HG03025 (cell line): Measurements from ENCODE around the gene SELENOH.

Experiments
- ATAC-seq: cut with Tn5 transposase; IDR thresholded peaks from one replicate; pipeline ENCODE4 v1.9.1; 2021; ENCODE audit warnings: mild to moderate bottlenecking, moderate library complexity; ENCODE audit not compliant: unreplicated experiment, low FRiP score

Gene SELENOH

GRCh38 chr11:57745206-57745605, 3.9 kb downstream of the SELENOH start:
- ATAC-seq = no peak

DNA sequence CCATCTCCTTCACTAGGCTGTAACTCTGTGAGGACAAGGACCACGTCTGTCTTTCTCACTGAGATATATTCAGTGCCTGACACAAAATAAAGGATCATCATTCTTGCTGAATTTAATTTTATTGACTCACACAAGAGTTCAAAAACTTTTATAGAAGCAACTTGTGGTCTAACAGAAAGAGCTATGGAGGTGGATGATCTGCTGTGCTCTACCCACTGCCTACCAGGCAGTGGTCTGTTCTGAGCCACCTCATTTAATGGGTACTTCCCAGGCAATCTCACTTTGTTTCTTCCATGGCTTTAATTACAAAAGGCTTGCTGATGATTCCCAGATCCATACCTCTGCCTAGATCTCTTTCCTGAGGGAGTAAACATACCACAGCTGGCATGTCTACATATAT, 5.6 kb downstream of the SELENOH start:
- ATAC-seq = no peak

DNA sequence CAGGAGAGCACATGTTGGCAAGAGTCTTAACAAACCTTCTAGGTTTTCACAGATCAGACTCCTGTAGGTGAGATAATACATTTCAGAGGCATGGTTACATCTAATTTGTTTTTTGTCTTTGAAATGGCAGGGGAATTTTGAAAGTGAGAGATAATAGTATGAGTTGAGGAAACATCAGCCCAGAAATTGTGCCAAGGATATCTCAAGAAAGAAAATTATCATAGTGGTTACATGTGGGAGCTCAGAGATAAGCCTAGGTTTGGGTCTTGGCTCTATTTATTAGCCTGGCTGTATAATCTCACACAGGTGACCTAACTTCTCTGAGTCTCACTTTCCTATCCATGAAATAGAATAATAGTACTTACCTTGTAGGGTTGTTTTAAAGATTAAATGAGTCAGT, 9.9 kb downstream of the SELENOH start:
- ATAC-seq = no peak

DNA sequence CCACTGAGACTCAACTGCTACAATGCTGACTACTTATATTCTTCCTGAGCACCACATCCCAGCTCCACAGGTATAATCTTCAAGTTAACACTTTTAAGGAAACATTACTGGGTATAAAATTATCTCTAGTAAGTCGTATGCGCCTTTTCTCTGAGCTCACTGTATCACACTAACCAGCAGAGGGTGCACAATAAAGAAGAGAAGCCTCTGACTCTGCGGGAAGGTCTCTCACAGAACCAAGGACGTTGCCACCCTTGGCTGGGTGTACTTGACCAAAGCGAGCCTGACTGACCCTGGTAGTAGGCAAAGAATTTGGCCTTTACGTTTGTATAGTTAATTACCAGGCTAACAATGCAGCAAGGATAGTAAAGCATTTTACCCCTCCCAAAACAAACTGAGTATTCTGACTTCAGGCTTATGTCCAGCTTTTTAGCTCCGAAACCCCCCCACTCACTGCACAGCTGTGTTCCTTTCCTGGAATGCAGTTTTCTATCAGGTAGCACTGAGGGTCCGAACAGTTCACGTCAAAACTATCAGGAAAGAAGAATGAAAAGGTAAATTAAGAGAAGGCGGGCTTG, 10.5 kb downstream of the SELENOH start, which contains the start of gene BTBD18:
BTBD18 (minus strand) TSS at position 144 of the 578 bp plus-strand sequence. CDS start 631 bp downstream, outside the sequence.
- no peak for ATAC-seq

DNA sequence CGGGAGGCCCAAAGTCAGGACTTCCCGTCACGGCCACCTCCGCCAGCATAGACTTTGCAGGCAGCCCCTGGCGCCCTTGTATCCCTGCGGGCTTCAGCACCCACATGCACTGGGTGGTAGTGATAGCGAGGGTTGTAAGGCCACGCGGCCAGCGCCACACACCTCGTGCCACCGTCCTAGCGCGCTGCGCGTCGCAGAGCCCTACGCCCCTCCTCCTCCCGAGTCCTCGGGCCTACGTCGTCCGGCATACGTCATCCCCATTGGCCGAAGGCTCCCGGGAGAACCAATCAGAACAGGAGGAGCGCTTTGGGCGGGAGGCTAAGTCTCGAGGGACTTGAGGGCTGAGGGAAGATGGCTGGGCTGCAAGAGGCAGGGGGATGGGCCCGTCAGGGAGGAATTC, 11.7 kb downstream of the SELENOH start:
- no peak for ATAC-seq

DNA sequence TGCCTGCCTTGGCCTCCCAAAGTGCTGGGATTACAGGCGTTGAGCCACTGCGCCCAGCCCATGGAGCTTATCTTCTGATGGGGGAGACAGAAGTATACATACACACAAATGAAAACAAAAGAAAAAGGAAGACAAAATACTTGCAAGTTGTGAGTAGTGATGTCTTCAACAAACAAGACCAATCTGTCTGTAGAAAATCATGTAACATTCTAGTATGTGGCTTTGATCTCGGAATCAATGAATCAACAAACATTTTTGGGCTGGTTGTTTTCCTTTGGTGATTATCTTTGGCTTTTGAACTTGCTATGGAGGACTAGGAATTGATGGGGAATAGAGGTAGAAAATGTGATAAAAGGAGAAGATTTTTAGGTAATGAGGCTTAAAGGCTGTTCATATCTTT, 16.9 kb downstream of the SELENOH start:
- ATAC-seq = no peak

DNA sequence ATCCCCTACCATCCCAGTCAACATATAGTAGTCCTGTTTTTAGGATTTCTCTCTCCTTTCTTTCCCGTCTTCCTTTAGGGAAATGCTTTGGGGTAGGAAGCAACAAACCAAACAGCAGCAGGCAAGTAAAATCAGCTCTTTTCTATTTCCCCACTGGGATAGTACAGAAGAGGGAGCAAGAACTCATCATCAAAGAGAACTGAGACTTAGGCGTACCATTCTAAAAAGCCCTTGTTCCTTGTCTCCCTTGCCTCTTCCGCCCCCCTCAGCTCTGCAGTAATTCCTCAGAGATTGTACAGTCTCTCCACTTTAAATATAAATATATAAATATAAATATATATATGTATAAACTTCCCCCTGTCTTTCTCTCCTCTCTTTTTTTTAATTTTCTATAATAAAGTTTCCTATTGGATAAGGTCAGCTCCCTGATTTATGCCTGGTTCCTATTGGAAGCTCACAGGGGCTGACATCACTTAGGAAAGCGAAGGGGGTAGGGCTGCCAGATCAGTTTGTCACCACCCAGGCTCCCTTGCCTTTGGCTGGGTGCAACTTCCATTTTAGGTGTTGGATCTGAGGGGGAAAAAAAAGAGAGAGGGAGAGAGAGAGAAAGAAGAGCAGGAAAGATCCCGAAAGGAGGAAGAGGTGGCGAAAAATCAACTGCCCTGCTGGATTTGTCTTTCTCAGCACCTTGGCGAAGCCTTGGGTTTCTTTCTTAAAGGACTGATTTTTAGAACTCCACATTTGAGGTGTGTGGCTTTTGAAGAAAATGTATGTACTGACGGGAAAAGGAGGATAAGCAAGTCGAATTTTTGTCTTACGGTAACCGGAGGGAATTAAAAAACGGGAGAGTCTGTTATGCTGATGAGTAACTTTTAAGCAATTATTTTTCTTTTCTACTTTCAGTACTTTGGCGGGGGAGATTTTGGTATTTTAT, 20.3 kb downstream of the SELENOH start, which contains the start of gene CTNND1:
CTNND1 (plus strand) TSS at position 502 of the 934 bp plus-strand sequence. CDS start 29,677 bp downstream, outside the sequence.
- ATAC-seq = peak; percentile 85

DNA sequence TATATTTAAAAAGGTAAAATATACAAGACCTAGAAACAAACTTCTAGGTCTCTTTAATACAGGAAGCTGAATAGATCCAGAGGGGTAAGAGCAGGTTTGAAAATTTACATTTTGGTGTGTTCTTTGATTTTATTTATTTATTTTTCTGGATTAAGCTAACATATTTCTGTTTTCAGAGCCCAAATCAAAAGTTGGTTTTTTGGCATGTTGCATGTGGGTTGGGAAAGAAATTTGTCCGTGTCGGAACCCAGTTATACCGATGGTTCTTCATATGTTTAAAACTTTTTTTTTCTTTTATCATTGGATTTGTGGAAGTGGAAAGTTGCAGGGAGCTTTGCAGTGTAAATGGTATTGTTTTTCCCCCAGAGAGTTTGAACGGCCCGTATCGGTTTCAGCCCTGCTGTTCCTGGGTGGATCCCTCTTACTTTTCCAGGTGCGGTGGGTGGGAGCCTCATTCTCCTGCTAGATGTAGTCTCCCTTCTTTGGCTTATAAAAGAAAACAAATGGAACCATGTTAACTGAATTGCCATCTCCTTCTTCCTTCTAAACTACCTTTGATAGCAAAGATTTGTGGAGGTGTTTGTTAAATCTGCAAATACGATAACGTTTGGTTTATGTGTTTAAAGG, 21.1 kb downstream of the SELENOH start:
- ATAC-seq = no peak

DNA sequence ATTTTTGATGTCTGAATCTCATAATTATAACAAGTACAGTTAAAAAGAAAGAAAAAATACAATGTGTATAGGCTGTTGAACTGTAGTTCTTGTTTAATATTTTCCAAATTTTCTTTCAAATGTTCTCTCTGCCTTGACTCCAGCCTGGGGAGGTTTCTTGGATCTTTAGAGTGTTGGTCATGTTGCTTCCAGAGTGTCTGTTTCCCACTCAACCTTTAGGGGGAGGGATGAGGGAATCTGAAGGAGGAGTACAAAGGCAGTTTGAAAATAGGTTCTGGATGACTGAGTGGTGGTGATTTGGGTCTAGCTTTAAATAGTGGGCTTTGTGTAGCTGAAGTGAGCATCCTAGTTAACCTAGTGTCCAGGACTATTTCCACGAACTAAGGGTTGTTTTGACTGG, 22.3 kb downstream of the SELENOH start:
- ATAC-seq = no peak

DNA sequence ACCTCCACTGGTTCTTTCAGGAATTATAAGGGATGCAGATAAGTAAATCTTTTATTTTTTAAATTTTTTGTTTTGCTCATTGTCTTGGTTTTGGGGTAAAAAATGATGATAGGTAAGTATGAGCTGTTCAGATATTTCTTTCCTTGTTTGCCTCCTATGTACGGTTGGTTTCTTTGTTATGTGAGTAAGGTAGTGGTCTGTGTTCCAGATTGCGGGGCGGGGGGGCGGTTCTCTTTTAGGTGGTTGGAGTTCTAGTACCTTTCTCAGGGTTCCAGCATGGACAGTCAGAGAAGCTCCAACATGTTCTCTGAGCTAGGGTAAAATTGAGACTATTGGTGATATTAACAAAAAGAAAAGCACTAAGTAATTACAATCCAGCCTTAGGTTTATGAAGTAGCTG, 22.7 kb downstream of the SELENOH start:
- ATAC-seq = no peak

- no peak for ATAC-seq
Observed at GRCh38 chr11:57764566-57764965, 23.3 kb downstream of the SELENOH start.

DNA sequence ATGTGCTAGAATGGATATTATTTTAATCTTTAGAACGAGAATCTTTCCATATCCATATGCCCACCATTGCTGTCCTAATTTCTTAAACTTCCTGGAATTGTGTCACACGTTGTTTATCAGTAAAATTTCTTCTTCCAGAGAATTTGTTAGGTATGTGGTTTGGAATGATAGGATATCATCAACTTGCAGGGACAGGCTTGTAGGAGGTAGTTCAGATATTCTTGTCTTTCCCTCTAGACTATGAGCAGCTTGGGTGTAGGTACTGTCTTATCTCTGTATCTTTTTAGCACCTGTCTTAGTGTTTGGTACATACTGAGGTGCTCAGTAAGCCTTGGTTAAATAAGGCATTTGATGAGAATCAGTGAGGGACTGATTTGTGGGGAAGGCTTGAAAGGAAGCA, 23.7 kb downstream of the SELENOH start:
- ATAC-seq = no peak

DNA sequence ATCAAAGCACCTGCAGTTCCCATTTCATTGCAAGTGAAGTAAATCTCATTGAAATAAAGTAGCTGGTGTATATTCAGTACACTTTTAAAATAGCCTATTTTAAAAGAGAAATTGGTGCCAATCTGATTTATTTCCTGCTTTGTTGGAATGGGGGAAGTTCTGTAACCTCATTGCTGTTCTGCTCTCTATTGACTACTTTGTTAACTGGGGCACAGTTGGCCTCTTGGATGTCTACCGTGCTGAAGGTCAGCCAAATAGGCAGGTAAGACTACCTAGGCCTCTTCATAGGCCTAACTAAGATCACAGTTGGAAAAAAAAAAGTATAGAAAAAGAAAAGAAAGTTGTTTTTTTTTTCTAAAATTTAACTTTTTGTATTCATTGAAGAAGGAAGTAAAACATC, 29.5 kb downstream of the SELENOH start:
- ATAC-seq = no peak

GRCh38 chr11:57771365-57771764, 30.1 kb downstream of the SELENOH start:
- ATAC-seq = no peak

DNA sequence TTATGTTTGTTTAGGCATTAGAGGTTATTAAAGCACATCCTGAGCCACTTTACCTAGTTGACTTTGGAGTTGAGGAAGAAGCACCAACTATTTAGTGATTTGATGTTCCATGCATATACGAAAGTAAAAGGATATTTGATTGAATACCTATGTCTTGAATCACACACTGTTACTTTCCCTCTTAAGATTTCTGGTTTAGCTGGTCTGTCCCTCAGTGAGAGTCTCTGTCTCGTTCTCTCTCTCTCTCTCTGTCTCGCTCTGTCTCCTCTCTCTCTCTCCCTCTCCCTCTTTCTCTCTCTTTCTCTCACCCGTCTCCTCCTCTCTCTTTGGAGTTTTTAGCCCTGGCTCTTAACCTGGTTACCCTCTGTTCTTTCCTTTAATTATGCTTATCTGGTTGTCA, 31.3 kb downstream of the SELENOH start:
- ATAC-seq = no peak

DNA sequence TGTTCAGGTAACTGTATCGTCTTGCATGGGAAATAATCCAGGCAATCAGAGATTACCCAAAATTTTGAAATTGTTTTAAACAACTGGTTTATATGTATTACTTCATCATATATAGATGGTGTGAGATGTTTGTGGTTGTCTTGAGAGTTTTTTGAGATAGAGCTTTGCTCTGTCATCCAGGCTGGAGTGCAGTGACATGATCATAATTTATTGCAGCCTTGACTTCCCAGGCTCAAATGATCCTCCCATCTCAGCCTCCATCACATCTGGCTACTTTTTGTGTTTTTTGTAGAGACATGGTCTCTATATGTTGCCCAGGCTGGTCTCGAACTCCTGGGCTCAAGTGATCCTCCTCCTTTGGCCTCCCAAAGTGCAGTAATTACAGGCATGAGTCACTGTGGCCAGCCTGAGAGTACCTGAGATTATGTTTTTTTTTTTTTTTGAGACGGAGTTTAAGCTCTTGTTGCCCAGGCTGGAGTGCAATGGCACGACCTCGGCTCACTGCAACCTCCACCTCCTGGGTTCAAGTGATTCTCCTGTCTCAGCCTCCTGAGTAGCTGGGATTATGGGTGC, 31.8 kb downstream of the SELENOH start:
- no peak for ATAC-seq

DNA sequence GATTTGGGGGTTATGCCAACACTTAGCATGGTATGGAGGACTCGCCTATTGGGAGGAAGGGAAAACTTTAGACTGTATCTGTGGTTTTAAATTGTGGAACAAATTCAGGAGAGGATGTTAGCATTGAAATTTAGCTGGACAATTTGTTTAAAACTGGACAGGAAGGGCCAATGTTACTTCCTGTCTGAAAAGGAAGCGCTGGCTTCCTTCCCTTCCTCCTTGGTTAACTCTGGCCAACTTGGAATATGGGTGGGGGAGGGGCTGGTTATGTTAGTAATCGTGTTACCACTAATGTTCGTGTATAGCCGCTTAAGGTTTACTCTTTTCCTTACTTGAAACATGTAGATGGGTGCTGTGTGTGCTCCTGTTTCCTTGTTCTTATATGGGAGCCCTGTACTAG, 34.2 kb downstream of the SELENOH start:
- ATAC-seq = no peak

DNA sequence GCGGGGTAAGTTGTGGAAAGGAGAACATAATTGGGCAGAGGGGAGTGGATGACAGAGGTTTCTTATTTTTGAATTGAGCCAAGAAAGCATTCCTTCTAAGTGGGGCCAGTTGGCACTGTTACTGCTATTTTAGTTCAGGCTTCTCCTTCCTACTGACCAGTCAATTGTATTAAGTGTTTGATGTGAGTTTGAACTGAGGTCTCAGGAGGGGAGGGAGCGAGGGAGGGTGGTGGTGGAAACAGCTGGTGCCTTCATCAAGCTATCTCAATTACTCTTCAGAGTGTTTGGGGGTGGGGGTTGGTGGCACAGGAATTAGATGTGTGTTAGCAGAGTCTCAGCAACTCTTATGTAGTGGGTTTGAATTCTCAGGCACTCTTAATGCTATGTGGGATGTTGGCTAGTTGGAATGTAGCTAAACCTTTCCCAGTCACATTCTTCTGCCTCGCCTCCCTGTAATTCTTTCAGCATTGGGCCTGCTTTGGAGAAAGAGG, 34.8 kb downstream of the SELENOH start:
- no peak for ATAC-seq

DNA sequence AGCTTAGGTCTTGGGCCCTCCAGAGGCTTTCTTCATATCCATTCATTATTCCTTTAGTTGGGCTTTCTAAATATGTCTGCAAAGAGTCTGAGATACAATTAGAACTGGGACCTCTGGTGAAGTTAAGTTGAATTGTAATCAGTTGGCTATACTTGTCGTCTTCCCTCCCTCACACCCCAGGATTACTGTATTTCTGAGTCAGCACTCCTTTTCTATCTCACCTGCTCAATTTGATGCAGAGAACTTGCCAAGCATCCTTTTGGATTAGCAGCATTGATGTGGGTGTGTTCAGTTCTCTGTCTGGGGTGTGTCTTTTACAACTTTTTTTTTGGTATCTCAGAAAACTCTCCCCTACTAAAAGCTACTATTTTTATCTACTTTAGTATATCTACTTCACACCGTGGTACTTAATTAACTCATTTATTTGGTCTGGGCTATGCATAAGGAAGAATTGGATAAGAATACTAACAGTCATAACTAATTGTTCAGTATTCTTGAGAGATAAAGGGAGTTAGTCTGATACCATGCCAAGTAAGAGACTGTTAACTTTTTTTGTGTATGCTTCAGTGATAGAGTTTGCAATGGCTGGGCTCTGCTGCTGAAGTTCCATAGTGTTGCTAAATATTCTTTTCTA, 35.4 kb downstream of the SELENOH start:
- ATAC-seq = no peak

- no peak for ATAC-seq
Observed at GRCh38 chr11:57777969-57778317, 36.7 kb downstream of the SELENOH start.
